NCI-H510A (cell line): Measurements from ENCODE around the gene DAB2IP.

ENCODE experiments used
- DNase-seq: peaks from one replicate; lab custom pipeline; 2025; lab: John Stamatoyannopoulos, UW

The DAB2IP gene

DNA sequence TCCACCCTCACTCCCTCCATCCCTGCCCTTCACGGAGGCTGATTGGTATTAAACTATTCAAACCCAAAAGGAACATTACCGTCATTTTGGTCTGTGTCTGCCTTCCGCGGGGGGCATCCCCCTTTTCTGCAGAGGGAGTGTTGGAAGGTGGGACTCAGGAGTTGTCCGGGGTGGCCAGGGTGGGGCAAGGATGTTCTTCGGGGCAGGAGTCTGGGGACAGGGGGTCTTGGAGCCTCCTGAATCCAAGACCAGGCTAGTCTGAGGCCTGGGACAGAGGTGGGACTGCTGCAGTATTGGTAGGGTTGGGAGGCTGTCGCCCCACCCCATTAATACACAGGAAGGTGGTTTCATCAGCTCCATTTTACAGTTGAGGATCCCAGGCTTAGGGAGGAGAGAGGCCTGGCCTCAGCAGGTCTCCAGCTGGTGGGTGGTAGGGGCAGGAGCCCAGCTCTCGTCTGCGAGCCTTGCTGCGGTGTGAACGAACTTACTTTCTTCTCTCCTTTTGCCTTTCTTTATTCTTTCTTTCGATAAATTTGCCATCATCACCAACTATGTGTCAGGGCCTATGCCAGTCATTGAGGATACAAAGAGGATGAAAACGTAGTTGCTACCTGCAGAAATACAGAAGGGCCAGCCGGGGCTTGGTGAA, 33.8 kb downstream of the DAB2IP start:
- no peak for DNase-seq

DNA sequence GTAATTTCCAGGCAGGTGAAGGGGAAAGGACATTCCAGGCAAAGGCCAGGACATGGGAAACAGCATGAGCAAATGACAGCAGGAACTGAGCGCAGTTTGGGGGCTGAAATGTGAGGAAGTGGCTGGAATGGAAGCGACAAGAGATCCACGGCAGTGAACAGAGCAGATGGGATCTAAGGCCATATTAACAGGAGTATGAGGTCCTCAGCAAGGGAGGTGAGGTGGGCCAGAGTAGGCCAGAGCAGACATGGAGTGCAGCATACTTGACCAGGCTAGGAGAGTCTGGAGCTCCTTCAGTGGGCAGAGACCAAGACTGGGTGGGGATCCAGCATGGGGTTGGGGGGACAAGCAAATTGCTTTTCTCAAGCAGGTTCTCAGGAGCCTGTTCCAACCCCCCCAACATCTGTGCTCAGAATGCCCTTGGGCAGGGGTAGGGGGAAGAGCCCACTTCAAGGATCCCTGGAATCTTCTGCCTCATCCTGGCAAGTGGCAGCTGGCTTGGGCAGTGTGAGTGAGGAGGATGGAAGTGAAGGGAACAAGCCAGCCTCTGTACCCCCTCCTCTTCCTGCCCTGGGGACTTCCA, 34.5 kb downstream of the DAB2IP start:
- no peak for DNase-seq

- DNase-seq = no peak
Observed at GRCh38 chr9:121686930-121687541, 35.6 kb downstream of the DAB2IP start.

DNA sequence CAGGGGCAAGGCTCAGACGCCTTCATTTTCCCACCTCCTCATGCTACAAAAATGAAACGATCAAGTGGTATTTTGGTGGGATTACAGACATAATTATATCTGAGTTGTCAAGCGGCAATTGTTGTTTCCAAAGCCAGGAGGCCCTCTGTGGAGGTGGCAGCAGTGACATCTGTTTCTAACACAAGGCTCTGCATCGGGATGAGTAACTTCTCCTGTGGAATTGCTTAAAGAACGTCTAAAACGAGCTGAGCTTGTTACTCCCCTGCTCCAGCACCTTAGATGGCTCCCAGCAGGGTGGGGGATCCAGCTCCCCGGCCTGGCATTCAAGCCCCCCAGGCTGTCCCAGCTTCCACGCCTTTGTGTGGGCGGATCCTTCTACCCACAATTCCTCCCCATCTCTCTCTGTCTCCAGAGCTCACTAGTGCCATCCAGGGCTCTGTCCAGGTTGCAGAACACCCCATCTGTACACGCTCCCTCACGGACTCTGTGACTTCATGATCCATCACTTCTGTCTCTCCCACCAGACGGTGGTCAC, 36.8 kb downstream of the DAB2IP start:
- no peak for DNase-seq

- no peak for DNase-seq
Observed at GRCh38 chr9:121688681-121689080, 37.2 kb downstream of the DAB2IP start.

GRCh38 chr9:121689461-121690157, 38.2 kb downstream of the DAB2IP start:
- DNase-seq = no peak

GRCh38 chr9:121690316-121690715, 38.9 kb downstream of the DAB2IP start:
- DNase-seq = no peak

DNA sequence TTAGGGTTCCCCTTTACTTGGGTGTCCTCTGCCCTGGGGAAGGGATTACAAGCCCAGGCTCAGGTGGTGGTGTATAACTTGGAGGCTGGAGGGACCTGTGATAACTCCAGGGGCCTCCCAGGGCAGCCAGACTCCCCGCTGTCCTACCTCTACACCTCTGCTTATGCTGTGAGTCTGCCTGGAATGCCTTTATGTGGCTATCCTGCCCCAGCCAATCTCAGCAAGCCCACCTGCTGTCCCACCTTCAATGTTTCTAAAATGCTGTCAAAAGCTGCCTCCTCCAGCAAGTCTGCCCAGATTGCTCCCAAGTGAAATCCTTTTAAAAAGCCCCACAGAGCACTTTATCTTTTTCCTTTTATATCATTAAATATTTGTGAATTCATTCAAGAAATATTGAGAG, 39.3 kb downstream of the DAB2IP start:
- no peak for DNase-seq

GRCh38 chr9:121691890-121692289, 40.5 kb downstream of the DAB2IP start:
- DNase-seq = no peak

- no peak for DNase-seq
Observed at GRCh38 chr9:121692606-121693387, 41.4 kb downstream of the DAB2IP start.

DNA sequence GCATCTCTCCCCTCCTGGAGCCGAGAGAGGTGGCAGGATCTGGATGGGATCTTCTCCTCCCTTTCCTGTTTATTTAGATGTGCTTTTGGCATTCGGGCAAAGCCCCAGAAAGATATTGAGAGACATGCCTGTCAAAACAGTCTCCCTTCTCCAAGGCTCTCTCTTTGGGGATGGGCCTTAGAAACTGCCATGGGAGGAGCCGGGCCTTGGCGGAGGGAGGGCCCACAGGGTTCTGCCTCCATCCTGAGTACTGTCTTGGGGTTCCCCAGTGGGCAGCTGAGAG, 41.9 kb downstream of the DAB2IP start:
- DNase-seq = no peak

- no peak for DNase-seq
Observed at GRCh38 chr9:121694001-121694400, 42.6 kb downstream of the DAB2IP start.

- no peak for DNase-seq
Observed at GRCh38 chr9:121694600-121694999, 43.2 kb downstream of the DAB2IP start.

GRCh38 chr9:121696930-121697329, 45.5 kb downstream of the DAB2IP start:
- DNase-seq = no peak

DNA sequence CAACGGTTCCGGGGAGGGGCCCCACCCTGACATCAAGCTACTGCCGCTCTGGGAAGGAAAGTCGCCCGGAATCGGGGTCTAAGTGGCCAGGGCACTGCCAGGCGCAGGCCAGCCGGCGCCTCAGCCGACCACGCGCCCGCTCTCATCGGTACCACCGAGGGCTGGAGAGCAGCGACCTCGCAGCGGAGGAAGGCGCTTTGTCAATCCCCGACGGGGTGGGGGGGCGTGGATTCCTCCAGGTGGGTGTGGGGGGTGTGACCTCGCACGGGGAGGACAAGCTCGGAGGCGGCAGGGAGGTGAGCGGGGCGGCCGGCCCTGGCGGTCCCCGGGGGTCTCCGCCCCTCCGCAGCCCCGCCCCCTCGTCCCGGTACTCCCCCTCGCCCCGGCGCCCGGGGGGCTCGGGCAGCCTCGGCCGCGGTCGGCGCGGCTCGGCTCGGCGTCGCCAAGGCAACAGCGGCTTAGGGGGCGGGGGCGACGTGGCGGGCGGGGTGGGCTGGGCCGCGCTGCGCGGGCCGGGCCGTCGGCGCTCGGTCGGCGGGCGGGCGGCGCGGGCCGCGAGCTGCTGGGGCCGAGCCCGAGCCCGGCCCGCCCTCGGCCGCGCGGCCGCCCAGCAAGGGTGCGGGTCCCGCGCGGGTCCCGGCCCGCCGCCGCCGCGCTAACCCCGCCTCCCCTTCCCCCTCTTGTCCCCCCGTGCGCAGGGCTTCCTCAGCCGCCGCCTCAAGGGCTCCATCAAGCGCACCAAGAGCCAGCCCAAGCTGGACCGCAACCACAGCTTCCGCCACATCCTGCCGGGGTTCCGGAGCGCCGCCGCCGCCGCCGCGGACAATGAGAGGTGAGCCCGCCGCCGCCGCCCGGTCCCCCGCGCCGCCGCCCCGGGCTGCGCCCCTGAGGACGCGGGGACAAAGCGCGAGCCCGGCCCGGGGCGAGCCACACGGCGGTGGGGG, 47.5 kb downstream of the DAB2IP start:
- peak; percentile 50 for DNase-seq

DNA sequence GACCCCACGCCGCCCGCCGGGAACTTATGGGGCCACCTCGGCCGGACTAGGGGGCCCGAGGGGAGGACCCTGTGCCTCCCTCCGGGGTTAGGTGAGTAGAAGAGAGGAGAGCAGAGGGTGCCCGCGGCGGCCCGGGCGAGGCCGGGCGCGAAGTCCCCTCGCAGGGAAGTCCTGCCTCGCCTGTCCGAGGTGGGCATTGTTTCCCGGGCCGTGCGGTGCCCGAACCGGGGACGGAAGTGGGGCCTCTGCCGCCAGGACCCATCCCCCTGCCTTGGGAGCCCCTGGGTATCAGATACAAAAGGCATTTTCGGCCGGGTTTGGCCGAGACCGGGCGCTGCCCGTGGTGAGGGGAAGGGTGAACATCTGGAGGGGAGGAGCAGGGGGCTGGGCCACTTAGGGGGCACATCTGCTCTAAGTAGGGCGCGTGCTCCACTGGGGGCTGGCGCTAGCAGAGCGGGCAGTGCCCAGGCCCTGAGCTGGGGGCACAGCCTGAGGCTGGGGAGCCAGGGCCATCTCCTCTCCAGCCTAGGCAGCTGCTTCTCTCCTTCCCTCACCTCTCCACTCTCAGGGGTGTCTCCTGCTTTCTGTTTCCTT, 48.2 kb downstream of the DAB2IP start:
- no peak for DNase-seq

DNA sequence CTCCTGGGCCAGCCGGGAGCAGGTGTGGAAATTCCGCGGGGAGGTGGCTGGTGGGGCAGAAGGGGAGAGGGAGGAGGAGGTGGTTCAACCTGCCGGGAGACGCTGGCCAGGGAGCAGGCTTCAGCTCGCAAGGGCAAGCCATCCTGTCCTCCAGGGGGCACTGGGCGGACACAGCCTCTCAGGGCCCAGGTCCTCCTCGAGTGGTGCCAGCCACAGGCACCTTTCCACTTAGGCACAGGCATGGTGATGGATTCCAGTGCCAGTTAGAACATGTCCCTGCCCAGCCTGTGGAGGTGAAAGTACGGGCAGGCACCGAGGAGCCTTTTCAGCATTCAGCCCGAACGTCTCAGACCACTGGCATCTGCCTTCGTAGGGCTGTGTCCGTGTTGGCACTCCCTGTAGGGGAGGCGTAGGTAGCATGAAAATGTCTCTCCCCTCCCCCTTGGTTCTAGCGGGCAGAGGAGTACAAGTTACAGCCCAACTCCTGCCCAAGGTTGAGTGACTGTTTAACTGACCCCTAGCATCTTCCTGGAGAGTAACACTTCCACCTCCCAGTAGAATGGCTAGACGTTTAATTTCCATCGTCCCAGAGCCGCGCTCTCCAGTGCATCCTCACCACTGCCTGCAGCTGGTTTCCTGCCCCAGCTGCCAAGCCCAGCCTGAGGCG, 48.9 kb downstream of the DAB2IP start:
- peak; percentile 59 for DNase-seq

DNA sequence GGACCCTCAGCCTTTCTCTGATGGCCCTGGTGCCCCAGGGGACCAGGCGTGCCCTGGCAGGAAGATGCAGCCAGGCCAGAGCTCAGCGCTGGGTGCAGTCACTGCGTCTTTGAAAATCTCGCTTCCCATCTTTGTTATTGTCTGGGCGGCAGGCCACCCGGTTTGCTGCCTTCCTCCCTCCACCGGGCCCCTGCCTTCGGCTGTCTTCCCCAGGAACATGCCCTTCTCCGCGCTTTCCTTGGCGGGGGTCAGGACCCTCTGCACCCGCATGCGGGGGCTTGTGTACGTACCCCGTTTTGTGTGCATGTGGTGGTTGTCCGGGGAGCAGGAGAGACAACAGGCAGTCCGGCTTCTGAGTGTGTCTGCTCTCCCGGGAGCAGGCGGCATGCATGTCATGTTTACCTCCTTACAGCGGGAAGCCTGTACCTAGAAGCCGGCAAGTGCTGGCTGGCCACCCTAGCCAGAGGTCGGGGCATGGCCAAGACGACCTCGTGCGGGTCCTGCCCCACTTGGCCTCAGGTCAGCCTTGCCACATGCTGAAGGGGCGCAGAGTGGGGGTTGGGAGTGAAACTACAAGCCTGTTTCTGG, 49.5 kb downstream of the DAB2IP start:
- no peak for DNase-seq

- DNase-seq = no peak
Observed at GRCh38 chr9:121701736-121702261, 50.4 kb downstream of the DAB2IP start.
